Fibroblast of the conjunctiva (primary cell): ENCODE data around the gene FGFR3.

Experiments
- DNase-seq: peaks from one replicate; pipeline ENCODE4 v3.0.0-alpha.2; 2010; ENCODE audit warnings: low read depth

Gene FGFR3

GRCh38 chr4:1802720-1803522 lies 9.8 kb downstream of the FGFR3 start:
- no peak for DNase-seq

GRCh38 chr4:1803523-1804423 lies 10.7 kb downstream of the FGFR3 start:
- no peak for DNase-seq

GRCh38 chr4:1804638-1805492 lies 11.8 kb downstream of the FGFR3 start:
- no peak for DNase-seq

- DNase-seq: no peak
Observed at GRCh38 chr4:1805493-1806222, 12.6 kb downstream of the FGFR3 start.

GRCh38 chr4:1806223-1806564 lies 13.1 kb downstream of the FGFR3 start:
- no peak for DNase-seq

- no peak for DNase-seq
Observed at GRCh38 chr4:1806596-1807331, 13.7 kb downstream of the FGFR3 start.

- no peak for DNase-seq
Observed at GRCh38 chr4:1807332-1807777, 14.3 kb downstream of the FGFR3 start.

GRCh38 chr4:1808396-1808795 lies 15.3 kb downstream of the FGFR3 start:
- DNase-seq: no peak

GRCh38 chr4:1808851-1809753 lies 16.0 kb downstream of the FGFR3 start:
- DNase-seq: no peak

GRCh38 chr4:1809754-1810502 lies 16.8 kb downstream of the FGFR3 start:
- DNase-seq: peak; percentile 29

- DNase-seq: no peak
Observed at GRCh38 chr4:1810765-1811164, 17.7 kb downstream of the FGFR3 start.

- DNase-seq: no peak
Observed at GRCh38 chr4:1812720-1813119, 19.6 kb downstream of the FGFR3 start.

- no peak for DNase-seq
Observed at GRCh38 chr4:1813231-1813630, 20.1 kb downstream of the FGFR3 start.

- DNase-seq: no peak
Observed at GRCh38 chr4:1813915-1814314, 20.8 kb downstream of the FGFR3 start.

GRCh38 chr4:1814453-1814852 lies 21.4 kb downstream of the FGFR3 start:
- no peak for DNase-seq

- no peak for DNase-seq
Observed at GRCh38 chr4:1815096-1815996, 22.3 kb downstream of the FGFR3 start.

- no peak for DNase-seq
Observed at GRCh38 chr4:1815997-1816860, 23.1 kb downstream of the FGFR3 start.
